GM18519 (cell line): ENCODE measurements around the gene HES2.
A peak's percentile ranks its signal among the peaks of the same experiment; 100 is the strongest.
"Not testable (repeated sequence)": the region's sequence is repeated elsewhere in the genome, so short reads cannot be mapped to it uniquely, and the experiment has no call there.

ENCODE experiments used
- ATAC-seq: cut with Tn5 transposase; IDR thresholded peaks from one replicate; pipeline ENCODE4 v1.9.1; 2021; ENCODE audit warnings: mild to moderate bottlenecking, moderate library complexity; ENCODE audit not compliant: unreplicated experiment, low FRiP score

HES2 gene

GRCh38 chr1:6419397-6419803 is 319 bp downstream of the HES2 start:
- no peak for ATAC-seq

- no peak for ATAC-seq
Observed at GRCh38 chr1:6418668-6419396, 887 bp downstream of the HES2 start.

GRCh38 chr1:6417961-6418667 is 1.6 kb downstream of the HES2 start:
- no peak for ATAC-seq

GRCh38 chr1:6416906-6417305 is 2.8 kb downstream of the HES2 start:
- no peak for ATAC-seq

- no peak for ATAC-seq
Observed at GRCh38 chr1:6416295-6416656, 3.4 kb downstream of the HES2 start.

- ATAC-seq, result no peak
Observed at GRCh38 chr1:6414881-6415626, 4.7 kb downstream of the HES2 start.

GRCh38 chr1:6414443-6414844 is 5.3 kb downstream of the HES2 start:
- peak; percentile 54 for ATAC-seq

- ATAC-seq, result no peak
Observed at GRCh38 chr1:6412896-6413295, 6.8 kb downstream of the HES2 start.

- ATAC-seq, result no peak
Observed at GRCh38 chr1:6410248-6410893, 9.3 kb downstream of the HES2 start.

GRCh38 chr1:6409733-6410132 is 10.0 kb downstream of the HES2 start:
- no peak for ATAC-seq

GRCh38 chr1:6409053-6409452 is 10.7 kb downstream of the HES2 start:
- ATAC-seq, result no peak

- ATAC-seq, result no peak
Observed at GRCh38 chr1:6408023-6408422, 11.7 kb downstream of the HES2 start.

GRCh38 chr1:6401673-6402072 is 18.0 kb downstream of the HES2 start:
- no peak for ATAC-seq

- ATAC-seq, result no peak
Observed at GRCh38 chr1:6399294-6399693, 20.4 kb downstream of the HES2 start.

- ATAC-seq, result no peak
Observed at GRCh38 chr1:6397844-6398441, 21.8 kb downstream of the HES2 start.

GRCh38 chr1:6396998-6397397 is 22.7 kb downstream of the HES2 start:
- no peak for ATAC-seq

- not testable (repeated sequence) for ATAC-seq
Observed at GRCh38 chr1:6395781-6396244, 23.9 kb downstream of the HES2 start.

- not testable (repeated sequence) for ATAC-seq
Observed at GRCh38 chr1:6395130-6395529, 24.6 kb downstream of the HES2 start.

- peak; percentile 64 for ATAC-seq
Observed at GRCh38 chr1:6393400-6394187, 26.1 kb downstream of the HES2 start, which contains the start of gene ACOT7. Gene ACOT7 (minus strand): TSS chr1:6393767. CDS start chr1:6393399, 368 bp downstream.
